Activated T-helper 9 cell treated with anti-CD3 and anti-CD28 coated beads, Interleukin-2, amount 50 U/mL, for 16 hours (primary cell): ENCODE measurements around the gene SLC35A5.
"Not testable (repeated sequence)": the region's sequence is repeated elsewhere in the genome, so short reads cannot be mapped to it uniquely, and the experiment has no call there.

Experiments
- DNase-seq: peaks from one replicate; pipeline ENCODE4 v3.0.0-alpha.2; 2020; ENCODE audit warnings: low read depth

Gene SLC35A5

DNA sequence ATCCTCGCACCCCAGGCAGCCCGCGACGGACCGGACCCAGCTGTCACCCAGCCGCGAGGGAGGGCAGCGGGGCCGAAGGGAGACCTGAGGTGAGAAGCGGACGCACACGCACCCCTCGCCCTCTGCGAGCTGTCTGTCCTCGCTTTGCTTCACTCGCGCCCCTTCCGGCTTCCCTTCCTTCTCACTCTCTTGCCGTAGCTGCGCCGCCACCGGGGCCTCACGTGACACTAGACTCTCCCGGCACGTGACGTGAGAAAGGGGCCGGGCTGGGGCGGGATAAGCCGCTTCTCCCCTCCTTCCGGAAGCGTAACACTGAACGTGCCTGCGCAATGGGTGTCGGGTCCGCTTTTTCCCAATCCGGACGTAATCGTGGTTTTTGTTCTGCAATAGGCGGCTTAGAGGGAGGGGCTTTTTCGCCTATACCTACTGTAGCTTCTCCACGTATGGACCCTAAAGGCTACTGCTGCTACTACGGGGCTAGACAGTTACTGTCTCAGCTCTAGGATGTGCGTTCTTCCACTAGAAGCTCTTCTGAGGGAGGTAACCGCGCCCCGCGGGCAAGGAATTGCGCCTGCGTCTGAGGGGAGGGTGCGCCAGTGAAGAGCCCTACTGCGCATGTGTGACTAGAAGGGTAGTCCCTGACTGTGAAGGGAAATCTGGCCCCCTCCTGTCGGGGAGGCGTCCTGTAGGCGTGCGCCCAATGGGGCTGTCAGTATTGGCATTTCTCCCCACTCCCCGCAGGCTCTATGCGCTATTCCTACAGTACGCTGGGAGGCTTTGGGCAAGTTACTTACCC, at the start of gene SLC35A5, which contains the start of gene ATG3:
Gene SLC35A5, plus strand, starts transcription at position 312 of the 796 bp plus-strand sequence. CDS start 1,359 bp downstream, outside the sequence.
Gene ATG3, minus strand, starts transcription at position 229 of the 796 bp plus-strand sequence. CDS start 434 bp downstream, outside the sequence.
- peak; percentile 98 for DNase-seq

DNA sequence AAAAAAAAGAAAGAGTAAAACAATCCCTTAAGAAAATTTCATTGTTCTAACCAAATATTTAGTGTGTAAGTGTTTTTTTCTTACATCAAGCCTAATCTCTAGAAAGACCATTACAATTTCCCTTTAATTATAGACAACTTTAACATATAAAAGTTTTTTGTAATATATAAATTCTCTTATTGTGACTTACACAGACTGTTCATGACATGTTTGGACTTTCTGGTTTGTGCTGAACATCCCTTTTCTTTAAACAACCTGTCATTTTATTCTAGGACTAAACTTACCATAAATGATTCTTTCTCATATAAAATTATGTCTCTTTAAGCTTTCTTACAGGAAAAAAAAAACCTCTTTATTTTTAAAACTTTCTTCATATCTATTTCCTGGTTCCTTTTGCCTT, 49.5 kb upstream of the SLC35A5 start:
- DNase-seq: no peak

DNA sequence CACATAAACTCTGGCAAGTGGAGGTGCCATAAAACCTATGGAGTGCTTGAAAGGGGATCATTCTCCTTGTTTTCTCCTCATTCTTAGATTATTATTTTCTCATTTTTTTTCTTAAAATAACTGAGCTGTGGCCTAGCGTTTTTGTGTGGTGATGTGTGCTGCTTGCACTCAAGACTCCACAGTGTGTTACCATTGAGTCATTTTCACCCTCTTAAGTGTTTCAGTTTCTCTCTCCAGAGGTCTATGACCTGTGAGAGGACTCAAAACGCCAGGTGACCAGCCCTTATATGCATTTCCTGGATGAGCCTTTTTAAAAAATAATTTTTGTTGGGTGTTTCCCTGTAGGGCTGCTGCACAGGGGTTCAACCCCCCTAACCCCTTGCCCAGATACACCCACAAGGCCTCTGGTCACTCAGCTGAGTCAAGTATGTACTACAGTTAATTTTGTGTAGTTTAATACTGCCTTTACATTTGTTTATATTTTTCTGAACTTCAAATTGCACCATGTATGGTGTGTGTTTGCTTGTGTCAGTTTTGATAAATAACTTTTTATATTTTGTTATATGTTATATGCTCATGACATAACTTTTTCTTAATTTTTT, 47.2 kb upstream of the SLC35A5 start:
- no peak for DNase-seq

- DNase-seq: not testable (repeated sequence)
These were observed 42.9 kb upstream of the SLC35A5 start for GRCh38 chr3:112518970-112519369.

DNA sequence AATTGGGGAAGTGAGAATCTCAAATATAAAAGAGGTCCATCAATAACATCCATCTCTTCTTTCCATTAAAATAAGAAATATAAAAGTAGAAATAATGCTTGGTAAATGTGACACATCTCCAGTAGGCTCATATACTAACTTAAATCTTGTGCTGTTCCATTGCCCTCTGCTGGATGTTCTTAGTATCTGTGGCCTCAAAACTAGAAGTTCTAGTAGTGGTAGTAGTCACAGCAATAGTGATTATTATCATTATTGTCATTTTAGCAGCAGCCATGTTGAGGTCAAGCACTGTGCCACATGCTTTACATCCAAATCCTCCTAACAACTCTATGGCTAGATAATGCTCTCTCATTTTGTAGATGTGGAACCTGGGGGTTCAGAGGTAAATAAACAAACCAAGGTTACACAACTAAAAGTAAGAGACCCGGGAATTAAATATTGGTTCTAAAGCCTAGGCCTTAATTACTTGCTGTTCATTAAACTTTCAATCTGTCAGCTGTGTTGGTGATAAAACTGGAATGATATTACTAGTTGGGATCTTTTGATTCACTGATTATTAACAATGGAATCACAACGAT, 42.3 kb upstream of the SLC35A5 start:
- DNase-seq: no peak

- DNase-seq: not testable (repeated sequence)
These were observed 37.7 kb upstream of the SLC35A5 start for GRCh38 chr3:112524127-112524526.

DNA sequence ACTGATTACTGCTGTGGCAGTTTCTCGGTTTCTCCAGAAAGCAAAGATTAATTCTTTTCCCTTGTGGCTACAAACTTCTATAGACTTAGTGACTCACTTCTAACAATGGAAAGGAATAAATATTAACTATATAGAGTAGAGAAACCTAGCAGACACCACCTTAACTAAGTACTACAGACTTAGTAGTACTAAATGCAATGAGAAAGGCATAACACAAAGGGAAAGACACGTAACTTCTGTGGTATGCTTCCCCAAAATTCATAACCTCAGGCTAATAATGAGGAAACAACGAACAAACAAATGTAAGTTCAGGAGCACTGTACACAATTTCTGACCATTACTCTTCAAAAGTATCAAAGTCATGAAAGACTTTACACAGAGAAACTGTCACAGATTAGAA, 31.3 kb upstream of the SLC35A5 start:
- no peak for DNase-seq

DNA sequence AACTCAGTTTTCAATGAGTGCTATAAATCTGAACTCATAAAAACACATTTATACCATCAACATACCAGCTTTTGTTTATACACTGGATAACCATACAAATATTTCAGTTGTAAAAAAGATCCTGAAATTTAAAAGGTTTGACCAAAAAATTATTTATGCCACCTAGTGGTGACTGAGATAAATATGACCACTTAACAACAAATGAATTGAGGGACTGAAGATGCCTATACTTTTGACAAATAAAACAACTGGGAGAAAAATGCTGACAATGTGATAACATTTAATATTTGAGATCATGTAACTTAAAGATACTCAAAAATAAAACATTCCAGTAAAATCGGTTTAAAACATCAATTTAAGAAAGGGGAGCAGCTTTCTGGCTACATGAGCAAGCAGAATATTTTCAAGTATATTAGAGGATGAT, 30.5 kb upstream of the SLC35A5 start:
- DNase-seq: no peak

DNA sequence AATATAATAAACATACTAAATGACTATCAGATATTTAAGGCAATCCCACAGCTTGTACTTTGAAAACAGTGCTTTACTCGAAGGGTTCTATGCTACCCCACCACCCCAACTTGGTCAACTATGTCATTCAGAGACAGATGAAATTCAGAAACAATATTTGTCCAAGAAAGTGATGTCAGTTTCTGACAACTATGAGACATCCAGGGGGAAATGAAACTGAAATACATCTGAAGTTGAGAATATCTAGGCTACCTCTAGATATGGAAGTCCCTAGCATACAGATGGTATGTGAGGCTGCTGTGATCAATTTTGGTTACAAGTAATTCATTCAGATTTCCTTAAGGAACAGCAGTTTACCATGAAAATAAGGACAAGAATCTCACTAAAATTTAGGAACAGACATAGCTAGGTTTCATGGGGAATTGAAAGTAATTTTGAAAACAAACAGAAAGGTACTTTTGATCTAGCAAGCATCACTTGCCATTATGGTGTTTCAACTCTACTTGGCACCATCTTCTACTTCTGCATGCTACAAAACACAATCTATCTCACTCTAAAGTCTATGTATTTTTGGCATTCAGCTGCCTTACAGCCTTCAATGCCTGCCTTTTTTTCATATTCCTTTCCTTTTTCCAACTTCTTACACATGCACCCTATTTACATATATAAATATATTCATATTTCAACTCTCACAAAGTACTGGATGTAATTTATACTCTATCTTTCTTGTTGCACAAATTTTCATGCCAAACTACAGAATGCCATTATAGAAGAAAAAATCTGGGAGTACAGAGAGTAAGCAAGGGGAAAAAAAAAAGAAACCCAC, 21.8 kb upstream of the SLC35A5 start:
- DNase-seq: no peak

GRCh38 chr3:112546216-112546759, 15.6 kb upstream of the SLC35A5 start:
- no peak for DNase-seq

GRCh38 chr3:112550859-112551258, 11.0 kb upstream of the SLC35A5 start:
- DNase-seq: no peak

DNA sequence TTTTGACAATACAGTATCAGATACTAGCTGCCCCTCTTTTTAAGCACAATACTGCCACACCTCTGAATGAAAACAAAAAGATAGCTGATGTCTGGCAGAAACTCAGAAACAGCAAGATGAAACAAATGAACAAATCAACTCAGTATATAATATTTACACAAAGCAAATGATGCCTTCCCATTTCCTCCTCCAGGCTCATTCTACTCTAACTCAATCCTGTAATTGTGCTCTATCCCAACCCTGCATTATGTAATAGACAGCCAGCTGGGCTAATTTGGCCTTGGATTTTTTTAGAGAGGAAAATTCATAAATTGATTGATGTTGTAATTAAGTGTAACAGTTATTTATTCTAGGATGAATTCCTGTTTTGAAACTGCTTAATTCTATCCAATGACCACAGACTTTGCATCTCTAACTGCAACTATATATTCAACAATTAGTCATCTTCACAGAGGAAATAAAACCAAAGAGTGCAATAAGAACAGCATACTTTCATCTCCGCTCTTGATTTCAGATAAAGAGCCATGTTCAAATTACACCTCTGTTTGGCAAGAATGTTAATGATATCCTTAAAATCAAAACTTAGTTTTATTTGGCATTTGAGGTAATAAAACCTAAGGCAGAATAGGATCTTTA, 6.2 kb upstream of the SLC35A5 start:
- no peak for DNase-seq

- DNase-seq: no peak
These were observed 3.9 kb upstream of the SLC35A5 start for GRCh38 chr3:112557976-112558375.

DNA sequence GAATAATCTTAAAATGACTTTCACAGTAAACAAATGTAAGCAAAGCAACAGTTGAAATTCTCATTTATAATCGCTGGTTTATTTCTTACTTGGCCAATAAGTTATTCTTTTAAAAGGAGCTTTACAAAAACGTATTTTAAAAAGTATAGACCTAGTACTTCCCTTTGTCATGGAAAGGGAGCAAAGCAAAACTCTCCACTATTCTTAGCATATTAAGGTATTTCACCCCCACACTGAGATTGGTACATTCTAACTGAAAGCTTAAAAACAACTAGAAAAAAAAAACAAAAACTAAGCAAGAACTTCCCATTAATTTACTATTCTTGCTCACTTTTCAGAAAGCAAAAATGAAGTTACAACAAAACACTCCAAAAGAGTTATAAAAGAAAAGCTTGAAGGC, 1.5 kb upstream of the SLC35A5 start:
- DNase-seq: no peak

- peak; percentile 51 for DNase-seq
These were observed 943 bp upstream of the SLC35A5 start for GRCh38 chr3:112560721-112561483.

DNA sequence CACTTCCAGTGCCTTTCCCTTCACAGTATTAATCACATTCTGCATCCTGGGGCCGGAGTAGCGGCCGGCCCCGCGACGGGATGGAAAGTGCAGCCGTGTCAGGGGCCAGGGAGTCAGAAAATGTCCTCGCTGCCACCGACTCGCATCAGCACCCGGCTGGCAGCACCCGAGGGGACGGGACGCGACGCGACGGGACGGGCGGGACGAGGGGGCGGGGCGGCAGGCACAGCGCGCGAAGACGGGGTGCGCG, 436 bp upstream of the SLC35A5 start:
- no peak for DNase-seq

GRCh38 chr3:112564247-112564939, 2.5 kb downstream of the SLC35A5 start:
- not testable (repeated sequence) for DNase-seq

GRCh38 chr3:112564940-112565305, 3.1 kb downstream of the SLC35A5 start:
- no peak for DNase-seq

GRCh38 chr3:112568642-112569041, 6.8 kb downstream of the SLC35A5 start:
- DNase-seq: no peak

- DNase-seq: no peak
These were observed 7.4 kb downstream of the SLC35A5 start for GRCh38 chr3:112569265-112569664.
